GM19023 (cell line): ENCODE measurements around the gene FUBP3.

ENCODE experiments used
- ATAC-seq: cut with Tn5 transposase; IDR thresholded peaks from one replicate; pipeline ENCODE4 v1.9.1; 2021; ENCODE audit warnings: mild to moderate bottlenecking, moderate library complexity; ENCODE audit not compliant: unreplicated experiment

The FUBP3 gene

DNA sequence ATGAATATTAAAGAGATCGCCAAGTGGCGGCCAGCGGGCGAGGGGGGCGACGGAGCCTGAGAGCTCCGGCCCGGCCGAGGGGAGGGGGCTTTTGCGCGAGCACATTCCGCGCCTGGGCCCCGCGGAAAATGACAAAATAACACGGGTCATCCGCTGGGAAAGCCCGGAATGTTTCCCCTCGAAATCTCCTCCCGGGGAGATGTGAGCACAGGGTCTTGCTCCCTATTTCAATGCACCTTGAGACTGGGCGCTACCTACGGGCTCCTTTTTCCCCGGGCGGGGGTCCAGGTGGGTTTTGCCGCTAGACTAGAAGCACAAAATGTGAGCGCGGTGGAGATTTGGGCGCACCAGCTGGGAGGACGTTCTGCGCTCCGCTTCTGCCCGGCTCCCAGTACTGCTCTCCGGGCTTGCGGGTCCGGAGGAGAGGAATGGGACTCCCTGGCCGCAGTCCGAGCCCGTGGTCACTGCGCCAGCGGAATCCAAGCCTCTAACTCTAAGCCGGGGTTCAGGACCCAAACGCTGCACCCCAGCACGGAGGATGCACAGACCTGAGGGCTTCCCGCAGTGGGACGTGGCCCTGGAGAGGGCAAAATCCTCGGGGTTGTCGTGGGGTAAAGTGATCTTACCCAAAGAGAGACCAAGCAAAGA lies 82.2 kb downstream of the FUBP3 start:
- ATAC-seq = no peak

- no peak for ATAC-seq
Observed at GRCh38 chr9:130662099-130662969, 83.0 kb downstream of the FUBP3 start.

DNA sequence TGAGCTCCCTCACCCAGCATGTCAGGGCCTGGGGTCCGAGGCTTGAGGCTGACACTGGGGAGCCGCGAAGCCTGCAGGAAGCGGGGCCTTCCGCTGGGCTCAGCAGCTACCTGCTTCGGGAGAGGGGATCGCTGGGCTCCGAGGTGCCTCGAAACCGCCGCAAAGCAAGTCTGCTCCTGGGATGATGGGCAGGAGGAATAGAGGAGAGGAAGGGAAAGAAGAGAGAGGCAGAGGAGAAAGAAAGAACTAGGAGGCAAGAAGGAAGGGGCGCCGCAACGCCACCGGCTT lies 83.5 kb downstream of the FUBP3 start:
- no peak for ATAC-seq

DNA sequence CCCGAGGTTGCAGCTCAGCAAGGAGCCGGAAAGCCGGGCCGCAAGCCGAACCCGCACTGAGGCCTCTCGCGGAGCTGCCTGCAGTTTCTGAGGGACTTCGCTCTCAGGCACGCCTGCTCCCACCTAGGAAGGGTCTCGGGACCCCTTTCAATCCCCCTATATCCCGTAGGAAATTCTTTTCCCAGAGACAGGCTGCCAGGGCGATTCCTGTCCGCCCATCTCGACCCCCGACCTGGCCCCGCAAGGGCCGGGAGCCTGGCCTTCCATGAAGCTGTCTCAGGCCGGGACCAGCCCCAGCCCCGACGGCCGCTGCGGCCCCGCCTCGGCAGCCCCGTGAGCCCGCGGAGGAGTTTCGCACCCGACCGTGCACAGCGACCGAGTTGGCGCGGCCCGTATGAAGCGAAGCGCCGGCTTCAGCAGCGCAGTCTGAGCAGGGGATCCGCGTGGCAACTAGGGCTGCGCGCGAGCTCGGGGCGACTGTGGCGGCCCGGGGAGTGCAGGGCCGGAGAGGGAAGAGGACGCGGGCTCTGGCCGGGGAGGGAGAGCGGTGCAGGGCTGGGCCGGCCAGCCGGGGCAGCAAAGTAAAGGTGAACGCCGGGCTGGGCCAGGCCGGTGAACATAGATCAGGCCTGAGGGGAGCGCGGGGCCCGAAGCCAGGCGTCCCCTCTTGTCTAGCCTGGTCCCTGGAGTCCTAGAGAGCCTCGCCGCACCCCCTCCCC lies 84.0 kb downstream of the FUBP3 start:
- ATAC-seq = no peak

DNA sequence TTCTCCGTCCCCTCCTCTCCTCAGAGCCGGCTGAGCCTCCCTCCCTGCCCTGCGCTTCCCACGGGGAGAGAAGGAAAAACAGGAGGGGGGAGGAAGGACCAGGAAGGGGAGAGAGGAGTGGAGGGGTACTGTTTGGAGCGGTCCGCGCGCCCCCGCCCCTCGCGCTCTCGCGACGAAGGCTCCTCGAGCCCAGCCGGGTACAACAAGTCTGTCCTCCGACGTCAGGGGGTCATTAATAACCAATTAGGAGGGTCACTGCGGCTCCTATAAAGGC lies 84.5 kb downstream of the FUBP3 start:
- no peak for ATAC-seq

DNA sequence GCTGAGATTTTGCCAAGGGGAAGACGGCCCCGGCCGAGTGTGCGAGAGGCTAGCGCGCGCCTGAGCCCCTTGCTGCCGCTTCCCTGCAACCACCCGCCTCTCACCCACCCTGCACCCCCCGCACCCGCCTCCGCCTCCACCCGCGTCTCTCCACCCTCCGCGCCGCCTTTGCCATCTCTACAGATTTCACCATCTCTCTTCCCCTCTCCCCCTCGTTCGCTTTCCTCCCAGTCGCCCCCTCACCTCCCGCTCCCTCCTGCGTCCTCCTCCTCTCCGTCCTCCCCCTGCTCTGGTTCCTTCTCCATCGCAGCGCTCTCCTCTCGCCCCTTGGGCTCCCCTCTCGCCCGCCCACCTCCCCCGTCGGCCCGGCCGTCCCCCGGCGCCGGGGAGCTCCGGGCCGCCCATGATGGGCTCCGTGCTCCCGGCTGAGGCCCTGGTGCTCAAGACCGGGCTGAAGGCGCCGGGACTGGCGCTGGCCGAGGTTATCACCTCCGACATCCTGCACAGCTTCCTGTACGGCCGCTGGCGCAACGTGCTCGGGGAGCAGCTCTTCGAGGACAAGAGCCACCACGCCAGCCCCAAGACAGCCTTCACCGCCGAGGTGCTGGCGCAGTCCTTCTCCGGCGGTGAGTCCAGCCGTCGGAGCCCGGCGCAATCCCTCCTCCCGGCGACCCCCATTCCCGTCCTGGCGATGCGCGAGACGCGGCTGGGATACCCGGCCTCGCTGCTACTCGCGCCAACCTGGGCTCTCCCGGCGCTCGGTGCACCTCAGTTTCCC lies 85.1 kb downstream of the FUBP3 start, which contains the start of gene PRDM12:
TSS of gene PRDM12 (plus strand) at position 344 of the 778 bp plus-strand sequence. CDS start at position 404, 60 bp downstream.
- ATAC-seq = no peak

DNA sequence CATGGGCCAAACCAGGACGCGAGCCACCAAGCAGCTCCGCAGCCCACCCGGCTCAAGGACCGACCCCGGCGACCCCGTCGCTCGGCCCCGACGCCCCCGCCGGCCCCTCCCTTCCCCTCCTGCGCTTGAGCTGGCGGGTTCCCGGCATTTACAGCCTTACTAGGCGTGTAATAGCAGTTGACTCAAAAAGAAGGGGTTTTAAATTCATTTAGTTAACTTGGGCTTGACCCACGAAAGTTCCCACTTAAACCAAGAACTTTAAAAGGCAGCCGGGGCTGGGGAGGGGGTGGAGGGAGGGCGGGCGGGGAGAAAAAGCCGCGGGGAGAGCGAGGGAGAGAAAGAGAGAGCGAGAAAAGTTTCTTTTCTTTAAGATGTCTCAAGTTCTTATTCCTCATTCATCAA lies 85.7 kb downstream of the FUBP3 start:
- no peak for ATAC-seq

- no peak for ATAC-seq
Observed at GRCh38 chr9:130665431-130666392, 86.3 kb downstream of the FUBP3 start.

DNA sequence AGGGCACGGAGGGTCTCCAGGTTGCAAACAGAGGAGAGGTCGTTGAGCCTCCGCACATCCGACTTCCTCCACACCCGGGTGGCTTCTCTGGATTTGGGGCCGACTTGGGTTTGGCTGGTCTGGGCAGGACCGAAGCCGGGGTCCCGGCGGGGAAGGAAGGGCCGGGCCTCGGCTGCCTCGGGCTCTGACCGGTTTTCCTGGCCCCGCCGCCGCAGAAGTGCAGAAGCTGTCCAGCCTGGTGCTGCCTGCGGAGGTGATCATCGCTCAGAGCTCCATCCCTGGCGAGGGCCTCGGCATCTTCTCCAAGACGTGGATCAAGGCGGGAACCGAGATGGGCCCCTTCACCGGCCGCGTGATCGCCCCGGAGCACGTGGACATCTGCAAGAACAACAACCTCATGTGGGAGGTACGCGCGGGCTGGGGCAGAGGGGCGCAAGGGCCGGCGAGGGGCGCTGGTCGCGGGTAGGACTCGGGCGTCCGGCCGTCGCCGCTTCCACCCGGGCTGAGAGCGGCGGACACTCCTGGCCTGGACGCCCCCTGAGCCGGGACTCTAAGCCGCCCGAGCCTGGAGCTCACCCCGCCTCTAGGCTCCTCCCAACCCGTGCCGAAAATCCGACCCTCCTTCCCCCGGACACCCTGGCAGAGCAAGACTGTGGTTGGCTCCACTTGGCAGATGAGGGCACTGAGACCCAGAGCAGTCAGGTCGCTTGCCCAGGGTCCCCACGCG lies 87.2 kb downstream of the FUBP3 start:
- ATAC-seq = no peak

DNA sequence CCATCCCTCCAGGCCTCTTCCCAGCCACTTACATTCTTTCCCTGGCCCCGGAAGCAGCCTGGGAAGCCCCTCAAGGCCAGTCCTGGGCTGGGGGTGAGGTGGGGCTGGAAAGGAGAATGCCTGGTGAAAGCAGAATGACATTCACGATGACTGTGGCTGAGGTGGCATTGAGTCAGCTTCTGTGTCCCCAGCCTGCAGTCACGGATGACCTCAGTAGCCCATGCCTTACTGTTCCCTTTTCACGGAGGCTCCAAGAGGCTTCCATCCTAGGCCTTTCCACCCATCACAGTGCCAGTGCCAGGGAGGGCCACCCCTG lies 87.7 kb downstream of the FUBP3 start:
- no peak for ATAC-seq

- no peak for ATAC-seq
Observed at GRCh38 chr9:130668196-130668595, 88.8 kb downstream of the FUBP3 start.

- ATAC-seq = no peak
Observed at GRCh38 chr9:130668659-130669058, 89.3 kb downstream of the FUBP3 start.

- ATAC-seq = no peak
Observed at GRCh38 chr9:130669965-130670364, 90.6 kb downstream of the FUBP3 start.

- no peak for ATAC-seq
Observed at GRCh38 chr9:130670644-130671043, 91.3 kb downstream of the FUBP3 start.

DNA sequence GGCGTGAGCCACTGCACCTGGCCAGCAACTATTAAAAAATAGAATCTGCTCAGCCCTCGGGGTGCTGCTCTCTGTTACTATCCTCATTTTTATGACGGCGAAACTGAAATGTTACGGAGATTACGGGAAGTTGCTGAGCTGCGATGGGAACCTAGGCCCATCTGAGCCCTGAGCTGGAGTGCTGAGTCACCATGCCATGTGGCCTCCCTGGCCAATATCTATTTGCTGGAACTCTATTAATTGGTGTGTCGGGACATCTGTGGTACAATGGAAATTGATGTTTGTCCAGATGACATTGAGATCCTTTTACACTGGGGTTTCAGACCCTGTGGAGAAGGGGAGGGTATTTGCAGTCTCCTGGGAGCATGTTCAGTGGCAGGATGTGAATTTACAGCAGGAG lies 93.1 kb downstream of the FUBP3 start:
- ATAC-seq = no peak

DNA sequence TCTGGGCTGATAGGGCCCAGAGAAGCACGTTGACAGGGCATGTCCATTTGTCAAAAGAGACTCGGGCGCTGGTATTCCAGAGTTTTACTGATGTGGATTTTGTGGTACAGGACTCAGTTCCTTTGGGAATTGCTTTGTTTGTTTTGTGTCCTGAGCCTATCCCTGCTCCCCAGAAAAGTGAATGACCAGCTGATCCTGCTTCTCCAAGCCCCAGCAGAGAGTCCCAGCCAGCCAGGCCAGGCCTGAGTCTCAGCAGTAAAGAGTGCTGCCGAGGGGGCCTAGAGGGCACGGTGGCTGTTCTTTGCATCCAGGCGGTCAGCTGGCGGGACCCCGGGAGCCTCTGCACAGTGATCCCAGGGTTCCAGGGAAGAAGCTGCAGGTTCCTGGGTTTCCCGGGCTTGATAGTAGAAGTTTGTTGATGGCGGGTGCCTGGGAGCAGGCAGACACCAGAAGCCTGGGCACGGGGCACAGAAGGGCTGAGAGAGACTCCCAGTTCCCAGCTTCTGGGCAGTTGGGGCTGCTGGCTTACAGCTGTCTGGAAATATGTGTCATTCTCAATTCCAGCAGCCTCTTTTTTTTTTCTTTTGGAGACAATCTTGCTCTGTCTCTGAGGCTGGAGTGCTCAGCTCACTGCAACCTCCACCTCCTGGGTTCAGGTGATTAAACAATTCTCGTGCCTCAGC lies 93.7 kb downstream of the FUBP3 start:
- no peak for ATAC-seq

DNA sequence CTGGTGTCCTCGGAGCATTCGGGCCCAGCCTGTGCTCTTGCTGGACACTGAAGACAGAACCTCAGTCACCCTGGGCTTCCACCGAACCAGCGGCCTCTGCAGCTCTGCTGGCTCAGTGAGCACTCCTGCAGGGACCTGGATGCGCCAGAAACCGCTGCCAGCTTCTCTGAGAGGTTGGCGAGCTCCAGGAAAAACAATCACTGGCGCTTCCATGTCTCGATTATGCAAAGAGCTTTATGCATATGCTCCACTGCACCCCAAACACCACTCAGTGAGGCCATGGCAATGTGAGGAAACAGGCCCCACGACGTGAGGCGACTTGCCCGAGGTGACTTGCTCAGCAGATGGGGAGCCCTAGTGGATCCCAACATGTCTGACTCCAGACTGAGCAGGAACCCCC lies 96.0 kb downstream of the FUBP3 start:
- ATAC-seq = no peak

GRCh38 chr9:130677252-130677651 lies 97.9 kb downstream of the FUBP3 start:
- ATAC-seq = no peak
